Panc1 (cell line): Measurements from ENCODE around the gene ITPR3. TPM values are rescaled to one million over a fixed set of nuclear protein-coding genes. Genes with fewer than 3 reads are reported as not detected.

ENCODE experiments used
- ATAC-seq: fragments of 200-7000 bp; cut with Tn5 transposase; 2 replicates; pipeline ENCODE4 v1.9.1; 2020; ENCODE audit warnings: mild to moderate bottlenecking, moderate library complexity
- BruUV-seq: library from RNA; stranded (reverse); fragments of 400-500 nt; replicated peaks from 2 replicates; lab custom pipeline; 2021; lab: Mats Ljungman, UMichigan
- CTCF ChIA-PET: fragments of 300-600 bp; sonication (Branson Sonifier 250); formaldehyde crosslinking; loops from one replicate; lab custom pipeline; 2022; ENCODE audit warnings: antibody characterized with exemption; lab: Charles Lee
- POLR2A ChIA-PET: fragments of 300-600 bp; sonication (Branson Sonifier 250); formaldehyde crosslinking; loops from one replicate; lab custom pipeline; 2022; ENCODE audit warnings: antibody characterized with exemption; lab: Charles Lee
- DNase-seq: peaks from one replicate; pipeline ENCODE4 v3.0.0-alpha.2; 2010; ENCODE audit warnings: low read depth, low spot score
- H3K27ac ChIP-seq: 2 replicates; pipeline ENCODE4 v1.5.1; 2011; ENCODE audit warnings: mild to moderate bottlenecking, low read length, inconsistent platforms
- H3K27me3 ChIP-seq: fragments of 200-500 bp; sonication (Bioruptor generic); 2 replicates; pipeline ENCODE4 v1.6.0; 2014; ENCODE audit warnings: low read length, inconsistent platforms; ENCODE audit not compliant: control insufficient read depth, insufficient read depth
- H3K36me3 ChIP-seq: fragments of 200-500 bp; sonication (Bioruptor generic); 2 replicates; pipeline ENCODE4 v1.5.1; 2014; ENCODE audit warnings: inconsistent platforms, mild to moderate bottlenecking, low read length, moderate library complexity; ENCODE audit not compliant: control insufficient read depth, insufficient read depth
- H3K4me1 ChIP-seq: 2 replicates; pipeline ENCODE4 v1.5.1; 2011; ENCODE audit warnings: inconsistent platforms, mild to moderate bottlenecking, low read length, moderate library complexity; ENCODE audit not compliant: control insufficient read depth, insufficient read depth
- H3K4me3 ChIP-seq, 2 experiments: 2 replicates each; pipeline ENCODE4 v1.5.1; 2011 to 2012; ENCODE audit warnings: low read depth in 2 of 2, low read length in 2 of 2, mild to moderate bottlenecking in 2 of 2, inconsistent platforms in 1 of 2, moderate library complexity in 1 of 2
- H3K9me3 ChIP-seq: fragments of 200-500 bp; sonication (Bioruptor generic); 2 replicates; pipeline ENCODE4 v1.5.1; 2014; ENCODE audit warnings: low read depth, mild to moderate bottlenecking, inconsistent platforms, low read length, moderate library complexity; ENCODE audit not compliant: control insufficient read depth, insufficient read depth
- POLR2AphosphoS5 ChIP-seq: IDR thresholded peaks from 2 replicates; pipeline ENCODE4 v1.6.1; 2012; ENCODE audit warnings: mild to moderate bottlenecking, low read depth, low read length, moderate library complexity
- REST ChIP-seq, 2 experiments: IDR thresholded peaks; 2 replicates each; pipeline ENCODE4 v1.6.1; 2011 to 2012; ENCODE audit warnings: low read depth in 2 of 2, control low read depth in 1 of 2, low read length in 1 of 2, mild to moderate bottlenecking in 1 of 2, moderate library complexity in 1 of 2; ENCODE audit not compliant: insufficient read depth in 1 of 2
- SIN3A ChIP-seq: IDR thresholded peaks from 2 replicates; pipeline ENCODE4 v1.6.1; 2012; ENCODE audit warnings: low read depth, mild to moderate bottlenecking, low read length, moderate library complexity, borderline replicate concordance; ENCODE audit not compliant: insufficient read depth
- TCF7L2 ChIP-seq: IDR thresholded peaks from 2 replicates; pipeline ENCODE4 v1.6.1; 2011; ENCODE audit warnings: mild to moderate bottlenecking, low read depth, low read length, inconsistent platforms
- in situ Hi-C: cut with HindIII; loops from 2 replicates; pipeline ENCODE4 v1.10.0; 2016; ENCODE audit warnings: low sequenced_read_pairs, low pct_unique_long_range_greater_than_20kb
- intact Hi-C: fragments of 100-400 bp; cut with micrococcal nuclease; formaldehyde crosslinking; loops from one replicate; pipeline ENCODE4 v1.10.0; 2022; ENCODE audit not compliant: unreplicated experiment
- total RNA-seq: library from RNA; stranded (reverse); gene quantifications from one replicate; pipeline ENCODE4 v1.2.1, GENCODE V29; 2021; ENCODE audit not compliant: unreplicated experiment
- TF ChIP-seq, protein P1 (sequence below): fragments of 450-650 bp; IDR thresholded peaks from 2 replicates; pipeline ENCODE4 v1.5.1; 2017; ENCODE audit warnings: mild to moderate bottlenecking

ITPR3 gene
- total RNA-seq, 1 experiment from 2014 or later, result 65.8 TPM

GRCh38 chr6:33691456-33692077, 70.4 kb downstream of the ITPR3 start:
- POLR2A ChIA-PET, result no interaction called here
- Histone ChIP-seq H3K27me3 (no peaks in the 10 kb centered on the region), H3K4me3 (no peak overlapping the region), H3K4me1 (peaks cover 32% of the 10 kb centered on the region), H3K36me3 (0 out of 2 replicates have a peak, but pooled peaks cover 2% of the 10 kb centered on the region), H3K9me3 (no peaks in the 10 kb centered on the region), H3K27ac (no peak overlapping the region; the same call in 1 of the 2 replicates)
- CTCF ChIA-PET, result no interaction called here
- BruUV-seq, result no TSS peak
- intact Hi-C loops (no loop called here), in situ Hi-C loops (no loop called here)
- DNase-seq (no peak), ATAC-seq (no peak)
- TF ChIP-seq SIN3A (no peak), TCF7L2 (no peak), REST (IDR thresholded peaks at IDR 0.05; ENCODE audit: insufficient read depth in 1 of 2, low read depth in 2 of 2, low read length in 1 of 2) (no peak), POLR2AphosphoS5 (no peak)
- TF ChIP-seq, protein P1, sequence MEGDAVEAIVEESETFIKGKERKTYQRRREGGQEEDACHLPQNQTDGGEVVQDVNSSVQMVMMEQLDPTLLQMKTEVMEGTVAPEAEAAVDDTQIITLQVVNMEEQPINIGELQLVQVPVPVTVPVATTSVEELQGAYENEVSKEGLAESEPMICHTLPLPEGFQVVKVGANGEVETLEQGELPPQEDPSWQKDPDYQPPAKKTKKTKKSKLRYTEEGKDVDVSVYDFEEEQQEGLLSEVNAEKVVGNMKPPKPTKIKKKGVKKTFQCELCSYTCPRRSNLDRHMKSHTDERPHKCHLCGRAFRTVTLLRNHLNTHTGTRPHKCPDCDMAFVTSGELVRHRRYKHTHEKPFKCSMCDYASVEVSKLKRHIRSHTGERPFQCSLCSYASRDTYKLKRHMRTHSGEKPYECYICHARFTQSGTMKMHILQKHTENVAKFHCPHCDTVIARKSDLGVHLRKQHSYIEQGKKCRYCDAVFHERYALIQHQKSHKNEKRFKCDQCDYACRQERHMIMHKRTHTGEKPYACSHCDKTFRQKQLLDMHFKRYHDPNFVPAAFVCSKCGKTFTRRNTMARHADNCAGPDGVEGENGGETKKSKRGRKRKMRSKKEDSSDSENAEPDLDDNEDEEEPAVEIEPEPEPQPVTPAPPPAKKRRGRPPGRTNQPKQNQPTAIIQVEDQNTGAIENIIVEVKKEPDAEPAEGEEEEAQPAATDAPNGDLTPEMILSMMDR, result no peak

- Histone ChIP-seq H3K36me3 (peaks cover 2% of the 10 kb centered on the region; the same call in 1 of the 2 replicates), H3K4me3 (no peak overlapping the region), H3K9me3 (no peaks in the 10 kb centered on the region), H3K27me3 (no peaks in the 10 kb centered on the region), H3K4me1 (peaks cover 38% of the 10 kb centered on the region), H3K27ac (no peak overlapping the region; the same call in 1 of the 2 replicates)
- intact Hi-C loops (no loop called here), in situ Hi-C loops (no loop called here)
- DNase-seq (no peak), ATAC-seq (no peak)
- BruUV-seq, result no TSS peak
- POLR2A ChIA-PET, result interaction anchor here (0.6 kb wide), 1 partner anchor 59 kb away, joined by 3 read pairs; no protein-coding TSS in a partner anchor
- TF ChIP-seq SIN3A (no peak), TCF7L2 (no peak), REST (IDR thresholded peaks at IDR 0.05; ENCODE audit: insufficient read depth in 1 of 2, low read depth in 2 of 2, low read length in 1 of 2) (no peak), POLR2AphosphoS5 (no peak)
- TF ChIP-seq, protein P1, result no peak
- CTCF ChIA-PET, result no interaction called here
Measured at GRCh38 chr6:33692078-33692759, 71.1 kb downstream of the ITPR3 start.
